OCI-M1 (cell line): ENCODE data around the gene SERPINE1.

Experiments
- DNase-seq: peaks from one replicate; lab custom pipeline; 2025; lab: John Stamatoyannopoulos, UW

The SERPINE1 gene

GRCh38 chr7:101170617-101171441, 43.9 kb downstream of the SERPINE1 start:
- no peak for DNase-seq

GRCh38 chr7:101171442-101171837, 44.5 kb downstream of the SERPINE1 start:
- DNase-seq: no peak

GRCh38 chr7:101172005-101172853, 45.3 kb downstream of the SERPINE1 start:
- no peak for DNase-seq

- DNase-seq: no peak
Observed at GRCh38 chr7:101172854-101173751, 46.2 kb downstream of the SERPINE1 start.

GRCh38 chr7:101173752-101174244, 46.9 kb downstream of the SERPINE1 start:
- peak; percentile 74 for DNase-seq

- no peak for DNase-seq
Observed at GRCh38 chr7:101174322-101174854, 47.5 kb downstream of the SERPINE1 start.

GRCh38 chr7:101175664-101176063, 48.8 kb downstream of the SERPINE1 start:
- DNase-seq: no peak

- no peak for DNase-seq
Observed at GRCh38 chr7:101177644-101178043, 50.7 kb downstream of the SERPINE1 start.

- no peak for DNase-seq
Observed at GRCh38 chr7:101179117-101179516, 52.2 kb downstream of the SERPINE1 start.

GRCh38 chr7:101179713-101180112, 52.8 kb downstream of the SERPINE1 start:
- DNase-seq: no peak

- no peak for DNase-seq
Observed at GRCh38 chr7:101180130-101180755, 53.3 kb downstream of the SERPINE1 start, which contains the start of gene NAT16. NAT16 (minus strand) TSS chr7:101180293; CDS start chr7:101174807, 5,486 bp downstream.

GRCh38 chr7:101185258-101185839, 58.4 kb downstream of the SERPINE1 start:
- DNase-seq: peak; percentile 84

GRCh38 chr7:101186194-101186593, 59.3 kb downstream of the SERPINE1 start:
- DNase-seq: no peak

- peak; percentile 51 for DNase-seq
Observed at GRCh38 chr7:101186844-101187428, 60.0 kb downstream of the SERPINE1 start.
